ENCODE measurements around the gene CATSPERZ.

Gene CATSPERZ

DNA sequence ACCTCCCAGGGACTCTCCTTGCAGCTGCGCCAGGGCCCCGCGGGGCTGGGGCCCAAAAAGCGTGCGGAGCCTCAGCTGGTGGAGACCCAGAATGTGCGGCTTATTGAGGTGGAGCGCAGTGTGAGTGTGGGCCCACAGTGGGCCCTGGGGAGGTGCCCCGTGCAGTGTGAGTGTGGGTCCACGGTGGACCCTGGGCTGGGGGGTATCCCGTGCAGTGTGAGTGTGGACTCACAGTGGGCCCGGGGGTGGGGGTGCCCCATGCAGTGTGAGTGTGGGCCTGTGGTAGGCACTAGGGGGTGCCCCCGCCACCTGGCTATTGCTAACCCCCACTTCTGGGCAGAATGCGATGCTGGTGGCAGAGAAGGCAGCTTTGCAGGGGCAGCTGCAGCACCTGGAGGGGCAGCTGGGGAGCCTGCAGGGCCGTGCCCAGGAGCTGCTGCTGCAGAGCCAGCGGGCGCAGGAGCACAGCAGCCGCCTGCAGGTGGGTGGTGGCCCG is 51.0 kb downstream of the CATSPERZ start:
- peak; percentile 10 to 20 for ATAC-seq (replicated peaks)
- Mint-ChIP-seq H3K4me1 (peaks cover 16 to 29% of the 10 kb centered on the region in 2 donors), H3K27ac (no peak overlapping the region), H3K9me3 (no peaks in the 10 kb centered on the region), H3K4me3 (no peak overlapping the region), H3K27me3 (no peaks in the 10 kb centered on the region), H3K36me3 (peaks cover 39 to 44% of the 10 kb centered on the region in 2 donors)
- no peak for DNase-seq

DNA sequence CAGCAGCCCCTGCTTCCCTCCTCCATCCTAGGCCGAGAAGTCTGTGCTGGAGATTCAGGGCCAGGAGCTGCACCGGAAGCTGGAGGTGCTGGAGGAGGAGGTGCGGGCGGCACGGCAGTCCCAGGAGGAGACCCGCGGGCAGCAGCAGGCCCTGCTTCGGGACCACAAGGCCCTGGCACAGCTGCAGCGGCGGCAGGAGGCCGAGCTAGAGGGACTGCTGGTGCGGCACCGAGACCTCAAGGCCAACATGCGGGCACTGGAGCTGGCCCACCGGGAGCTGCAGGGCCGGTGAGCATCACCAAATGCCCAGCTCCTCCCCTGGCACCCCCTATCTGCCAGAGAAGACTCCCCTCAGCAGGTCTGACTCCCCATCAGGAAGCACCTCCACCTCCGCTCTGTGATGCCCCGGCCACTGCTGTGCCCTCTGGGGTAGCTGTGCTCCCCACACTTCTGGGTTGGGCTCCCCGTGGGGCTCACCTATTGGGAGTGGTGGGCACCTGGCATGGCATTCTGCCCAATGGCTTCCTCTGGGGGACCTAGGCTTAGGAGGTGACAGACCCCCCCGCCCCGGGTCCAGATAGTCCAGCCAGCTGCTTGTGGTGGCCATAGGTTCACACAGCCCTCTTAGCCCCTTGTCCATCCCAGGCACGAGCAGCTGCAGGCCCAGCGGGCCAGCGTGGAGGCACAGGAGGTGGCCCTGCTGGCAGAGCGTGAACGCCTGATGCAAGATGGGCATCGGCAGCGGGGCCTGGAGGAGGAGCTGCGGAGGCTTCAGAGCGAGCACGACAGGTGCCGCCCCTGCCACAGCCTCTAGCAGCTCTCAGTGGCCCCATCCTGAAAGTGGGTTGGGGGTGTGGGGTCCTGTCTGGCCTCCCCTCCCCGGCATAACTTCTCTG is 52.2 kb downstream of the CATSPERZ start:
- Mint-ChIP-seq H3K4me1 (peaks cover 18 to 35% of the 10 kb centered on the region in 2 donors), H3K27ac (no peak overlapping the region), H3K27me3 (no peaks in the 10 kb centered on the region), H3K4me3 (no peak overlapping the region), H3K36me3 (peaks cover 39 to 40% of the 10 kb centered on the region in 2 donors), H3K9me3 (no peaks in the 10 kb centered on the region)
- no peak for ATAC-seq (replicated peaks)
- no peak for DNase-seq

DNA sequence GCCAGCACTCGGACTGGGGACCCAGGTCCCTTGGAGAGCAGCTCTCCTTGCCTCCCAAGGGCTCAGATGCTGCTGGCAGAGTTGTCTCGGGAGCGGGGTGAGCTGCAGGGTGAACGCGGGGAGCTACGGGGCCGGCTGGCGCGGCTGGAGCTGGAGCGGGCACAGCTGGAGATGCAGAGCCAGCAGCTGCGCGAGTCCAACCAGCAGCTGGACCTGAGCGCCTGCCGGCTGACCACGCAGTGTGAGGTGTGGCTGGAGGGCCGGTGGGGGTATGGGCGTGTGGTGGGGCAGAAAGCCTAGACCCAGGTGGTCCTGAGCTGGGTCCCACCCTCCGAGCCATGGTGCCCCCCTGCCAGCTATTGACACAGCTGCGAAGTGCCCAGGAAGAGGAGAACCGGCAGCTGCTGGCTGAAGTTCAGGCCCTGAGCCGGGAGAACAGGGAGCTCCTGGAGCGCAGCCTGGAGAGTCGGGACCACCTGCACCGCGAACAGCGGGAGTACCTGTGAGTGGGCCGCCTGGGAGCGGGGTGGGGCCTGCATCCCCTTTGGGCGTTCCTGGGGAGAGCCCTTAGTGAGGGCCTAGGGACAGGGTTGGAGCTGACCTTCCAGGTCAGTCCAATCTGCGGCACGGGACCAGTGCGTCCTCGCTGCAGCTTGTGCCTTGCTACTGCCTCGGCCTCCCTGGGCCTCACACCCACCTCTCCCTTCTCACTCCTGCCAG is 53.0 kb downstream of the CATSPERZ start:
- Mint-ChIP-seq H3K4me3 (no peak overlapping the region), H3K9me3 (no peaks in the 10 kb centered on the region)
- no peak for ATAC-seq (replicated peaks)

DNA sequence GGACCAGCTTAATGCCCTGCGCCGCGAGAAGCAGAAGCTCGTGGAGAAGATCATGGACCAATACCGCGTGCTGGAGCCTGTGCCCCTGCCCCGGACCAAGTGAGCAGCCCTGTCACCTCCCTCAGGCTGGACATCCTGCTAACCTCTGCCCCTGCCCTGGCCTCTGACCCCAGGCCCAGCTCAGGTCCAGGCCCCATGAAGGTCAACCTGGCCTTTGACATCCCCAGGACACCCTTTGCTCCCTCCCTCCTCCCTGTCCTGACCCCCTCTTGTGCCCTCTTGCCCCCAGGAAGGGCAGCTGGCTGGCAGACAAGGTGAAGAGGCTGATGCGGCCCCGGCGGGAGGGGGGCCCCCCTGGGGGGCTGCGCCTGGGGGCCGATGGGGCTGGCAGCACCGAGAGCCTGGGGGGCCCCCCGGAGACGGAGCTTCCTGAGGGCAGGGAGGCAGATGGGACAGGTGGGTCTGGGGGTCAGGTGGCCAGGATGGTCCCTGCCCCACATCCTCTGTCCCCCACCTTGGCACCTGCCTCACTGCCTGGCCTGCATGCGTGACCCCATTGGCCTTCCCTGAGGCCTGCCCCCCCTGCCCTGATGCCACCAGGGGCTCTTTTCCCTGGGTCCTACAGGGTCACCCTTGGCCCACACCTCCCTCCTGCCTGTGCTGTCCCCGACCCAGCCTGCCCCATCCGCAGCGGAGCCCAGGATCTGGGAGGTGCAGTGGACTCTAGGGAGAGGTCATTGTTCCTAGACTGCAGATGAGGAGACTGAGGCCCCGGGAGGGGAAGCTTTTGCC is 53.8 kb downstream of the CATSPERZ start:
- Mint-ChIP-seq H3K4me3 (no peak overlapping the region), H3K4me1 (peaks cover 23 to 49% of the 10 kb centered on the region in 2 donors), H3K36me3 (peaks cover 29 to 40% of the 10 kb centered on the region in 2 donors), H3K27ac (no peak overlapping the region), H3K9me3 (no peaks in the 10 kb centered on the region), H3K27me3 (no peaks in the 10 kb centered on the region)
- ATAC-seq (replicated peaks) (no peak), DNase-seq (no peak)

More for the DNA sequence above, 53.0 kb downstream of the CATSPERZ start:
- peaks cover 22 to 43% of the 10 kb centered on the region in 2 donors for H3K4me1 Mint-ChIP-seq
- H3K27me3 Mint-ChIP-seq = no peaks in the 10 kb centered on the region
- H3K36me3 Mint-ChIP-seq = peaks cover 31 to 42% of the 10 kb centered on the region in 2 donors
- H3K27ac Mint-ChIP-seq = no peak overlapping the region
- no peak for DNase-seq

Data from stimulated activated naive B cell treated with anti-CD40 and anti-IgM and Interleukin-4, amounts not matched to agents 10 μg/mL and 1 μg/mL and 100 μg/mL, for 72 hours (primary cell).